Effector memory CD4-positive, alpha-beta T cell (primary cell): ENCODE data around the gene GSG1L.

Experiments
- DNase-seq, 3 donors: peaks; one replicate each; pipeline ENCODE4 v3.0.0-alpha.2; 2020
- H3K27ac ChIP-seq: 2 replicates; pipeline ENCODE4 v1.7.0; 2013; ENCODE audit warnings: mild to moderate bottlenecking, low read length, moderate library complexity; ENCODE audit not compliant: insufficient read depth, poor library complexity, severe bottlenecking
- H3K27me3 ChIP-seq: replicated peaks from 2 replicates; pipeline ENCODE4 v1.7.0; 2013; ENCODE audit warnings: mild to moderate bottlenecking, low read length; ENCODE audit not compliant: insufficient read depth, control insufficient read depth, poor library complexity, severe bottlenecking
- H3K36me3 ChIP-seq: 2 replicates; pipeline ENCODE4 v1.7.0; 2013; ENCODE audit warnings: mild to moderate bottlenecking, low read length, moderate library complexity; ENCODE audit not compliant: control insufficient read depth, insufficient read depth
- H3K4me1 ChIP-seq: 2 replicates; pipeline ENCODE4 v1.7.0; 2013; ENCODE audit warnings: low read length, mild to moderate bottlenecking; ENCODE audit not compliant: control insufficient read depth, insufficient read depth, poor library complexity, severe bottlenecking
- H3K4me3 ChIP-seq: 2 replicates; pipeline ENCODE4 v1.7.0; 2013; ENCODE audit warnings: low read length, low read depth, mild to moderate bottlenecking; ENCODE audit not compliant: insufficient read depth, poor library complexity, severe bottlenecking
- H3K9me3 ChIP-seq: 2 replicates; pipeline ENCODE4 v1.7.0; 2013; ENCODE audit warnings: mild to moderate bottlenecking, low read length, moderate library complexity; ENCODE audit not compliant: control insufficient read depth

The GSG1L gene

GRCh38 chr16:27839419-27839818 lies 224.1 kb downstream of the GSG1L start:
- Histone ChIP-seq H3K36me3 (no peaks in the 10 kb centered on the region), H3K27ac (no peak overlapping the region), H3K9me3 (no peaks in the 10 kb centered on the region), H3K4me1 (no peaks in the 10 kb centered on the region), H3K27me3 (peaks cover 7% of the 10 kb centered on the region), H3K4me3 (no peak overlapping the region)
- DNase-seq: no peak

- no peaks in the 10 kb centered on the region for H3K36me3 ChIP-seq
- no peak overlapping the region for H3K27ac ChIP-seq
- DNase-seq: no peak
- H3K27me3 ChIP-seq: peaks cover 7% of the 10 kb centered on the region
- no peaks in the 10 kb centered on the region for H3K9me3 ChIP-seq
- H3K4me1 ChIP-seq: no peaks in the 10 kb centered on the region
- no peak overlapping the region for H3K4me3 ChIP-seq
Measured at GRCh38 chr16:27838536-27839175, 224.9 kb downstream of the GSG1L start.

GRCh38 chr16:27829975-27830374 lies 233.5 kb downstream of the GSG1L start:
- no peaks in the 10 kb centered on the region for H3K36me3 ChIP-seq
- H3K4me1 ChIP-seq: no peaks in the 10 kb centered on the region
- DNase-seq: no peak
- no peaks in the 10 kb centered on the region for H3K9me3 ChIP-seq
- H3K27ac ChIP-seq: no peak overlapping the region
- no peaks in the 10 kb centered on the region for H3K27me3 ChIP-seq
- H3K4me3 ChIP-seq: no peak overlapping the region

DNA sequence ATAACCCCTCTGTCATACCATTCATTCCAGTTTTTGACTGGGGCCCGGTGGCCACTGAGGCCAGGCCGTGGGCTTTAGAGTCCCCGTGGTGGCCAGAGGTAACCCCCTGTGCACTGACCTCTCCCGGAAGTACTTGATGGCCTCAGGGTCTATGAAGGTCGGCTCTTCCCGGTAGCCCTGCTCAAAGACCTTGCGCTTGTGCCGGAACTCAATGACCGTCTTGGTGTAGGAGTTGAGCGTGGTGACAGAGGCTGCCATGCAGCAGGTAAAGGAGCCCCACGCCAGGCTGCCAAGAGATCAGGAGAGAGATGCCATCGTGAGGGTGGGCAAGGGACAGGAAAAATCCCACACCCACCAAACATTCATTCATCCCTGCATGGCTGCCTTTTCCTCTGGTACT lies 234.8 kb downstream of the GSG1L start:
- DNase-seq: no peak
- Histone ChIP-seq H3K36me3 (no peaks in the 10 kb centered on the region), H3K4me3 (no peak overlapping the region), H3K27me3 (no peaks in the 10 kb centered on the region), H3K4me1 (no peaks in the 10 kb centered on the region), H3K9me3 (no peaks in the 10 kb centered on the region), H3K27ac (no peak overlapping the region)

- no peaks in the 10 kb centered on the region for H3K36me3 ChIP-seq
- H3K9me3 ChIP-seq: no peaks in the 10 kb centered on the region
- H3K27ac ChIP-seq: no peak overlapping the region
- DNase-seq: no peak
- no peaks in the 10 kb centered on the region for H3K4me1 ChIP-seq
- no peaks in the 10 kb centered on the region for H3K27me3 ChIP-seq
- no peak overlapping the region for H3K4me3 ChIP-seq
Measured at GRCh38 chr16:27827765-27828164, 235.7 kb downstream of the GSG1L start.

- no peaks in the 10 kb centered on the region for H3K4me1 ChIP-seq
- no peaks in the 10 kb centered on the region for H3K9me3 ChIP-seq
- DNase-seq: no peak
- no peak overlapping the region for H3K4me3 ChIP-seq
- no peaks in the 10 kb centered on the region for H3K27me3 ChIP-seq
- no peak overlapping the region for H3K27ac ChIP-seq
- H3K36me3 ChIP-seq: no peaks in the 10 kb centered on the region
Measured at GRCh38 chr16:27826893-27827289, 236.6 kb downstream of the GSG1L start.

GRCh38 chr16:27826081-27826892 lies 237.2 kb downstream of the GSG1L start:
- H3K4me1 ChIP-seq: no peaks in the 10 kb centered on the region
- no peak overlapping the region for H3K4me3 ChIP-seq
- H3K9me3 ChIP-seq: no peaks in the 10 kb centered on the region
- no peak for DNase-seq
- H3K27ac ChIP-seq: no peak overlapping the region
- no peaks in the 10 kb centered on the region for H3K36me3 ChIP-seq
- no peaks in the 10 kb centered on the region for H3K27me3 ChIP-seq

DNA sequence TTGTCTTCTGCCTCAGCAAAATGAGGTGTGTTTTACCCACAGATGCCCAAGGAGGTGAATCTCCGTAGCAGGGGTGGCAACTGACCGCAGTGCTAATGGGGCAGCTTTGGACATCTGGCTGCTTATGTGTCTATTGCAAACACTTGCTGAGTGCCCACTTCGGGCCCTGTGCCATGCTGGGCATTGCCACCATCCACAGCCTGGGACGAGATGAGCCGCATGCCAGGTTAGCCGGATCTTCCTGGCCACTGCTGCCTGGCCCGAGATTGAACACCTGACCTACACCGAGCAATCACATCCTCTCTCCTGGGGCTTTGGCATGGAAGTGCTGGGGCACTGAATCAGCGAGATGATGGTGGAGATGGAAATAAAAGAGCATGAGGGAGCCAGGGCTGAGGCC lies 238.7 kb downstream of the GSG1L start:
- Histone ChIP-seq H3K27ac (no peak overlapping the region), H3K4me3 (no peak overlapping the region), H3K4me1 (no peaks in the 10 kb centered on the region), H3K27me3 (no peaks in the 10 kb centered on the region), H3K9me3 (no peaks in the 10 kb centered on the region), H3K36me3 (no peaks in the 10 kb centered on the region)
- DNase-seq: no peak

DNA sequence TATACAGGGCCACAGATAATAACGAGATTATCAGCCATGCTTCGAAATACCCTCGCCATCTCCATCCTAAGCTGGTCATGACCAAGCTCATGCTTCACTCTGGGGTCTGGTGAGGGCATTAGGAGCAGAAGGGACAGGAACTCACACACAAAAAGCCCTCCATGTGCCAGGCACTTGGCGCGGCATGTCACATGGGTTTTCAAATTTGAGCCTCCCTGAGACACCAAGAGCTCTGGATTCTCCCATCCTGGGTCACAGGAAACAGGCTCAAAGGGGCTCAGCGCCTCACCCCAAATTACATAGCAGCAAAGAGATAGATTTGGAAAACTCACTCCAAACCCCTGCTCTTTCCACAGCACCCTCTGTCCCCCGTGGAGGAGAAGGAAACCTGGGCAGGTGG lies 239.5 kb downstream of the GSG1L start:
- Histone ChIP-seq H3K4me3 (no peak overlapping the region), H3K9me3 (no peaks in the 10 kb centered on the region), H3K36me3 (no peaks in the 10 kb centered on the region), H3K4me1 (no peaks in the 10 kb centered on the region), H3K27ac (no peak overlapping the region), H3K27me3 (no peaks in the 10 kb centered on the region)
- no peak for DNase-seq

GRCh38 chr16:27823421-27823820 lies 240.1 kb downstream of the GSG1L start:
- no peaks in the 10 kb centered on the region for H3K4me1 ChIP-seq
- no peak for DNase-seq
- no peaks in the 10 kb centered on the region for H3K9me3 ChIP-seq
- H3K27me3 ChIP-seq: no peaks in the 10 kb centered on the region
- no peak overlapping the region for H3K27ac ChIP-seq
- H3K36me3 ChIP-seq: no peaks in the 10 kb centered on the region
- no peak overlapping the region for H3K4me3 ChIP-seq
